ENCODE results near the gene BRSK2.
"Not testable (repeated sequence)": the region's sequence is repeated elsewhere in the genome, so short reads cannot be mapped to it uniquely, and the experiment has no call there.

Gene BRSK2

DNA sequence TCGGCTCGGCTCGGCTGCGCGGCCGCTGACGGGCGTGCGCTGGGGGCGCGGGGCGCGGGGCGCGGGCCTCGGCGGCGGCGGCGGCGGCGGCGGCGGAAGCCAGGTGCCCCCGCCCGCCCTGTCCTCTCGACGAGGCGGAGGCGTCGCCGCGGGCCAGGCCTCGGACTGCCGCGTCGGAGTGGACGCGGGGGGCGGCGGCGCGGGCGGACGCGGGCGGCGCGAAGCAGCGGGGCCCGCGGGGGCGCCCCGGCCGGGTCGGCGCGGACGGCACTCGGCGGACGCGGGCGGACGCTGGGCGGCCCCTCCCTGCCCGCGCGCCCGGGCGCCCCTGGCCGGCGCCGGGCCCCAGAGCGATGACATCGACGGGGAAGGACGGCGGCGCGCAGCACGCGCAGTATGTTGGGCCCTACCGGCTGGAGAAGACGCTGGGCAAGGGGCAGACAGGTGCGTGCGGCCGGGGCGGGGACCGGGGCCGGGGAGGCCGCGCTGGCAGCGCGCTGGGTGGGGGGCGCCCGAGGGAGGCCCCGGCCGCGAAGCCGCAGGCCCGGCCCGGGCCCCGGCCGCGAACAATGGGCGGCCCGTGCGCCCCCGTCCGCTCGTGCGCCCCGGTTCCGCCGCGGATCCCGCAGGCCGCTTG lies at the start of gene BRSK2:
Gene BRSK2 (plus strand): TSS at position 3 of the 637 bp plus-strand sequence. CDS start 351 bp downstream, at position 354.
- DNase-seq (ENCODE audit: insufficient read length, low spot score) = no peak
- TF ChIP-seq, protein P1, sequence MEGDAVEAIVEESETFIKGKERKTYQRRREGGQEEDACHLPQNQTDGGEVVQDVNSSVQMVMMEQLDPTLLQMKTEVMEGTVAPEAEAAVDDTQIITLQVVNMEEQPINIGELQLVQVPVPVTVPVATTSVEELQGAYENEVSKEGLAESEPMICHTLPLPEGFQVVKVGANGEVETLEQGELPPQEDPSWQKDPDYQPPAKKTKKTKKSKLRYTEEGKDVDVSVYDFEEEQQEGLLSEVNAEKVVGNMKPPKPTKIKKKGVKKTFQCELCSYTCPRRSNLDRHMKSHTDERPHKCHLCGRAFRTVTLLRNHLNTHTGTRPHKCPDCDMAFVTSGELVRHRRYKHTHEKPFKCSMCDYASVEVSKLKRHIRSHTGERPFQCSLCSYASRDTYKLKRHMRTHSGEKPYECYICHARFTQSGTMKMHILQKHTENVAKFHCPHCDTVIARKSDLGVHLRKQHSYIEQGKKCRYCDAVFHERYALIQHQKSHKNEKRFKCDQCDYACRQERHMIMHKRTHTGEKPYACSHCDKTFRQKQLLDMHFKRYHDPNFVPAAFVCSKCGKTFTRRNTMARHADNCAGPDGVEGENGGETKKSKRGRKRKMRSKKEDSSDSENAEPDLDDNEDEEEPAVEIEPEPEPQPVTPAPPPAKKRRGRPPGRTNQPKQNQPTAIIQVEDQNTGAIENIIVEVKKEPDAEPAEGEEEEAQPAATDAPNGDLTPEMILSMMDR (IDR thresholded peaks at IDR 0.05; ENCODE audit: insufficient read depth, missing control alignments) = no peak
- FAIRE-seq = no peak

GRCh38 chr11:1340111-1340510 lies 49.6 kb upstream of the BRSK2 start:
- no peak for DNase-seq (ENCODE audit: insufficient read length, low spot score)
- FAIRE-seq = no peak
- TF ChIP-seq, protein P1 (IDR thresholded peaks at IDR 0.05; ENCODE audit: insufficient read depth, missing control alignments) = no peak

- not testable (repeated sequence) for DNase-seq (ENCODE audit: insufficient read length, low spot score); FAIRE-seq
Measured at GRCh38 chr11:1341226-1341625, 48.5 kb upstream of the BRSK2 start.

DNA sequence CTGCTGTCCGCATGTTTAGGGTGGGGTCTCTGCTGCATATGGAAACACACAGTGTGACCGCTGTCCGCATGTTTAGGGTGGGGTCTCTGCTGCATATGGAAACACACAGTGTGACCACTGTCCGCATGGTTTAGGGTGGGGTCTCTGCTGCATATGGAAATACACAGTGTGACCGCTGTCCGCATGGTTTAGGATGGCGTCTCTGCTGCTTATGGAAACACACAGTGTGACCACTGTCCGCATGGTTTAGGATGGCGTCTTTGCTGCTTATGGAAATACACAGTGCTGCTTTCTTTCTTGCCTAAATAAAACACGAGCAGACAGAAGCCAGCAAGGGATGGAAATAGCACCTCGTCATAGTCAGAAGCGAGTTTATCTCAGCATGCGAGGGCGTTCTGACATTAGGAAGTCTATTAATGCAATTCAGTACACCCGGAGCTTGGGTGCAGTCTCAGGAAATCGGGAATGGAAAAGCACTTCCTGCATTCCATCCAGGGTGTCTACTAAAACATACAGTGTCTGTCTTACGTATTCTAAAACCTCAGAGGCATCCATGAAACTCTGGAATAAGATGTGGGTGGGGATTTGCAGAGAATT lies 47.7 kb upstream of the BRSK2 start:
- no peak for FAIRE-seq
- TF ChIP-seq, protein P1 (IDR thresholded peaks at IDR 0.05; ENCODE audit: insufficient read depth, missing control alignments) = no peak
- DNase-seq (ENCODE audit: insufficient read length, low spot score) = no peak

DNA sequence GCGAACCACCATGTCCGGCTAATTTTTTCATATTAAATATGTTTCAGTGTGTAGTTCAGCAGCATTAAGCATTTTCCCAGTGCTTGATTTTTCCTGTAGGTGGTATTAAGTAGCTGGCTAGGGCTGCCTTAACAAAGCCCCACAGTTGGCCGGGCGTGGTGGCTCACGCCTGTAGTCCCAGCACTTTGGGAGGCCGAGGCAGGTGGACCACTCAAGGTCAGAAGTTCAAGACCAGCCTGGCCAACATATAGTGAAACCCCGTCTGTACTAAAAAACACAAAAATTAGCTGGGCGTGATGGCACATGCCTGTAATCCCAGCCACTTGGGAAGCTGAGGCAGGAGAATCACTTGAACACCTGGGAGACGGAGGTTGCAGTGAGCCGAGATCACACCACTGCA lies 46.8 kb upstream of the BRSK2 start:
- FAIRE-seq (no peak), DNase-seq (ENCODE audit: insufficient read length, low spot score) (no peak)

GRCh38 chr11:1343391-1344055 lies 46.2 kb upstream of the BRSK2 start:
- TF ChIP-seq, protein P1 (IDR thresholded peaks at IDR 0.05; ENCODE audit: insufficient read depth, missing control alignments) = no peak
- no peak for DNase-seq (ENCODE audit: insufficient read length, low spot score)
- no peak for FAIRE-seq

More for the DNA sequence above, 46.8 kb upstream of the BRSK2 start:
- TF ChIP-seq, protein P1 (IDR thresholded peaks at IDR 0.05; ENCODE audit: insufficient read depth, missing control alignments) = no peak

DNA sequence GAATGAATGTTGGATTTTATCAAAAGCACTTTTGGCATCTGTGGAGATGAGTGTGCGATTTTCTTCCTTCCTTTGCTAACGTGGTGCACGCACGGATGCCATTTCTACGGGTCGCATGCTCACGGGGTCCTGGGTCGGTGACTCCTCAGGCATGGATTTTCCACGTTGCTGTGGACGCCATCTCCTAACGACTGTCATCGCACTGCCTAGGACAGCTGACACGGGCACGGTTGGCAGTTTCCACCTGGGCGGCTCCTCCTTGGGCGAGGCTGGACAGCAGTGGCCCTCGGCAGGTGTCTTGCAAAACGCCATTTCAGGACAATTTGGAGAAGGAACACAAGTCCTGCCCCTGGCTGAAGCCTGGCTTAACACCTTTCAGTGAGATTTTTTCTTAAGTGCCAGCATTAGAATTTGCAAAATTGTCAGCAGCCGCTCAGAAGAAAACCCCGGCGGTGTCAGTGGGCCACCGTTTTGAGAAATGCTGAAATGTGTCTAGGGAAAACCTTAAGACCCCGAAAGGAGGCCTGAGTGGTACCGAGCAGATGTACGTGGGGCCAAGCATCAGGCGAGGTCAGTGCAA lies 45.6 kb upstream of the BRSK2 start:
- DNase-seq (ENCODE audit: insufficient read length, low spot score) (no peak), FAIRE-seq (no peak)
- TF ChIP-seq, protein P1 (IDR thresholded peaks at IDR 0.05; ENCODE audit: insufficient read depth, missing control alignments) = no peak

All from D721Med (cell line).